Mucosa of descending colon (tissue), 3 donors: ENCODE measurements around the gene SLC16A5. TPM values are rescaled to one million over a fixed set of nuclear protein-coding genes. Genes with fewer than 3 reads are reported as not detected.

Source experiments
- ATAC-seq: fragments of 200-7000 bp; cut with Tn5 transposase; one replicate; pipeline ENCODE4 v1.9.1; 2020; ENCODE audit warnings: mild to moderate bottlenecking, moderate library complexity
- DNase-seq, 3 donors: peaks; one replicate each; pipeline ENCODE4 v3.0.0-alpha.2; 2020
- H3K36me3 ChIP-seq: fragments of 200-600 bp; one replicate; pipeline ENCODE4 v1.8.0; 2021; ENCODE audit warnings: low read depth, mild to moderate bottlenecking
- H3K4me1 ChIP-seq: fragments of 200-600 bp; one replicate; pipeline ENCODE4 v1.8.0; 2021; ENCODE audit warnings: low read depth, mild to moderate bottlenecking
- H3K4me3 ChIP-seq: fragments of 200-600 bp; one replicate; pipeline ENCODE4 v1.8.0; 2021; ENCODE audit warnings: mild to moderate bottlenecking
- H3K9me3 ChIP-seq: fragments of 200-600 bp; one replicate; pipeline ENCODE4 v1.8.0; 2021; ENCODE audit warnings: mild to moderate bottlenecking
- CTCF ChIP-seq: fragments of 200-600 bp; IDR thresholded peaks from one replicate; pipeline ENCODE4 v1.8.0; 2022; ENCODE audit warnings: antibody characterized with exemption, mild to moderate bottlenecking
- intact Hi-C, 2 donors: fragments of 100-400 bp; cut with DNase I in 1 of 2; cut with micrococcal nuclease in 1 of 2; formaldehyde crosslinking; loops; one replicate each; pipeline versions ENCODE4 v1.11.0 to v1.11.1; 2022; cut with DNase I, micrococcal nuclease
- total RNA-seq, 3 donors: library from RNA; stranded (reverse); fragmentation: NEBNext Ultra II Directional in 2 of 3; extraction: Animal tissue kit (Norgen Biotek cat#: 25700) in 2 of 3; gene quantifications; one replicate each; pipeline versions ENCODE4 v1.2.1 to v1.2.4, GENCODE V29; 2021 to 2023
- donor health status: DM: no; HTN: no; CAD: no; lungs with moderate emphysema.
- donor health status: DM: no; HTN: no; CAD: no.
- donor health status: DM: no; HTN: yes; CAD: no.

Gene SLC16A5
- total RNA-seq, 3 donors from 2014 or later = 18.2 to 58.8 (median 26.4) TPM

GRCh38 chr17:75051941-75052340 lies 35.8 kb upstream of the SLC16A5 start:
- Histone ChIP-seq H3K4me1 (peaks cover 11% of the 10 kb centered on the region), H3K9me3 (no peaks in the 10 kb centered on the region), H3K4me3 (no peak overlapping the region), H3K36me3 (no peaks in the 10 kb centered on the region)
- intact Hi-C loops = no loop called here
- no peak for ATAC-seq
- TF ChIP-seq CTCF = no peak
- no peak for DNase-seq

- peaks cover 4% of the 10 kb centered on the region for H3K36me3 ChIP-seq
- no peaks in the 10 kb centered on the region for H3K4me1 ChIP-seq
- H3K9me3 ChIP-seq = no peaks in the 10 kb centered on the region
- intact Hi-C loops = no loop called here
- TF ChIP-seq CTCF = no peak
- DNase-seq (no peak), ATAC-seq (peak; percentile 78)
- no peak overlapping the region for H3K4me3 ChIP-seq
Measured at GRCh38 chr17:75059369-75060345, 28.1 kb upstream of the SLC16A5 start.

- no peak overlapping the region for H3K4me3 ChIP-seq
- no peaks in the 10 kb centered on the region for H3K4me1 ChIP-seq
- H3K9me3 ChIP-seq = no peaks in the 10 kb centered on the region
- peaks cover 4% of the 10 kb centered on the region for H3K36me3 ChIP-seq
- DNase-seq (no peak), ATAC-seq (no peak)
- TF ChIP-seq CTCF = no peak
- intact Hi-C loops = no loop called here
Measured at GRCh38 chr17:75060434-75061054, 27.2 kb upstream of the SLC16A5 start.

- H3K4me3 ChIP-seq = no peak overlapping the region
- H3K9me3 ChIP-seq = no peaks in the 10 kb centered on the region
- intact Hi-C loops = no loop called here
- H3K36me3 ChIP-seq = peaks cover 4% of the 10 kb centered on the region
- H3K4me1 ChIP-seq = no peaks in the 10 kb centered on the region
- ATAC-seq (no peak), DNase-seq (no peak)
- TF ChIP-seq CTCF = no peak
Measured at GRCh38 chr17:75061055-75061438, 26.7 kb upstream of the SLC16A5 start.

GRCh38 chr17:75061618-75062017 lies 26.1 kb upstream of the SLC16A5 start:
- Histone ChIP-seq H3K36me3 (peaks cover 4% of the 10 kb centered on the region), H3K9me3 (no peaks in the 10 kb centered on the region), H3K4me1 (no peaks in the 10 kb centered on the region), H3K4me3 (no peak overlapping the region)
- DNase-seq (no peak), ATAC-seq (no peak)
- intact Hi-C loops = no loop called here
- no peak for TF ChIP-seq CTCF
